ENCODE results near the gene AP3S2. TPM values are rescaled to one million over a fixed set of nuclear protein-coding genes. Genes with fewer than 3 reads are reported as not detected.

The AP3S2 gene
- total and polyA plus RNA-seq, 2 of the 13 experiments (the other 11 are each of a cell fraction or from before 2014, with no cell fraction given): 17.6 to 44.4 TPM

DNA sequence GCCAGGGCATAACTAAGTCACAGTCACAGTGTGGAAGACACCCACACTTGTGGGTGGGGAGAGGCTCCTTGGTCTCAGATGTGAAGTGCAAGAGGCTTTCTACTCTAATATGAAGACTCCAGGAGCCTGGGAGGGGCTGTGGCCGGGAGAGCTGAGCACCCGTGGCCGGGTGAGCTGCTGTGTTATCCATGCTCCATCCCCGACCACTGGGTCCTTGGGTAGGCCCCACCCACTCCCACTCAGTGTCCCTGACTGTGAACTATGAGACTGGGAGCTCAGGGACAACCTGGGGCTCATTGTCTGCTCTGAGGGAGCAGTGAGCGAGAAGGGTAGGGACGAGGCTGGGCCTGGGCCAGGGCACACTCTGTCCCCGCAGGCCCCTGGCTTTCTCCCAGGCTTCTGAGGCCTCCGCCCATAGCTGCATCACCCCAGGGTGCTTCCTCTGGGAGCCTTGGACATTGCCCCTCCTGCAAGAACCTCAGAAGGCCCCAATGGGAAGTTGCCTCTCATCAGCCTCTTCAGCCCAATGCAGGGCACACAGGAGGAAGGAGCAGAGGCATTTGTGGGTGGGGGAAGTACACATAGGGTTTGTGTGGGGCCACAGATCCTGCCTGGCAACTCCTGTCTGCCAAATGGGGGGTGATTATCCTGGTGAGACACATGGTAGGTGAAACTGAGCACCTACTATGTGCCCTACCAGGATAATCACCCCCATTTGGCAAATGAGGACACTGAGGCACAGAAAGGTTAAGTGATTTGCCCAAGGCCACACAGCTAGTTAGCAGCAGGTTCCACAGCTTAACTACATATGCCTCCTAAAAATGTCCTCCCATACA lies 81.6 kb downstream of the AP3S2 start (continued):
- TF ChIP-seq, protein P1, sequence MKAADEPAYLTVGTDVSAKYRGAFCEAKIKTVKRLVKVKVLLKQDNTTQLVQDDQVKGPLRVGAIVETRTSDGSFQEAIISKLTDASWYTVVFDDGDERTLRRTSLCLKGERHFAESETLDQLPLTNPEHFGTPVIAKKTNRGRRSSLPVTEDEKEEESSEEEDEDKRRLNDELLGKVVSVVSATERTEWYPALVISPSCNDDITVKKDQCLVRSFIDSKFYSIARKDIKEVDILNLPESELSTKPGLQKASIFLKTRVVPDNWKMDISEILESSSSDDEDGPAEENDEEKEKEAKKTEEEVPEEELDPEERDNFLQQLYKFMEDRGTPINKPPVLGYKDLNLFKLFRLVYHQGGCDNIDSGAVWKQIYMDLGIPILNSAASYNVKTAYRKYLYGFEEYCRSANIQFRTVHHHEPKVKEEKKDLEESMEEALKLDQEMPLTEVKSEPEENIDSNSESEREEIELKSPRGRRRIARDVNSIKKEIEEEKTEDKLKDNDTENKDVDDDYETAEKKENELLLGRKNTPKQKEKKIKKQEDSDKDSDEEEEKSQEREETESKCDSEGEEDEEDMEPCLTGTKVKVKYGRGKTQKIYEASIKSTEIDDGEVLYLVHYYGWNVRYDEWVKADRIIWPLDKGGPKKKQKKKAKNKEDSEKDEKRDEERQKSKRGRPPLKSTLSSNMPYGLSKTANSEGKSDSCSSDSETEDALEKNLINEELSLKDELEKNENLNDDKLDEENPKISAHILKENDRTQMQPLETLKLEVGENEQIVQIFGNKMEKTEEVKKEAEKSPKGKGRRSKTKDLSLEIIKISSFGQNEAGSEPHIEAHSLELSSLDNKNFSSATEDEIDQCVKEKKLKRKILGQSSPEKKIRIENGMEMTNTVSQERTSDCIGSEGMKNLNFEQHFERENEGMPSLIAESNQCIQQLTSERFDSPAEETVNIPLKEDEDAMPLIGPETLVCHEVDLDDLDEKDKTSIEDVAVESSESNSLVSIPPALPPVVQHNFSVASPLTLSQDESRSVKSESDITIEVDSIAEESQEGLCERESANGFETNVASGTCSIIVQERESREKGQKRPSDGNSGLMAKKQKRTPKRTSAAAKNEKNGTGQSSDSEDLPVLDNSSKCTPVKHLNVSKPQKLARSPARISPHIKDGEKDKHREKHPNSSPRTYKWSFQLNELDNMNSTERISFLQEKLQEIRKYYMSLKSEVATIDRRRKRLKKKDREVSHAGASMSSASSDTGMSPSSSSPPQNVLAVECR (CRISPR knock-in tag; IDR thresholded peaks at IDR 0.05; ENCODE audit: borderline replicate concordance): no peak; the same call in 1 of the 2 replicates
- TF ChIP-seq NONO (IDR thresholded peaks at IDR 0.05) (no peak), NONO (CRISPR knock-in tag; conservative IDR thresholded peaks at IDR 0.05) (peak; percentile 66; the same call in 1 of the 2 replicates), ZNF557 (CRISPR knock-in tag; IDR thresholded peaks at IDR 0.05) (no peak), HOXA3 (CRISPR knock-in tag; IDR thresholded peaks at IDR 0.05) (peak; percentile 42; the same call in 1 of the 2 replicates), HDAC2 (CRISPR knock-in tag; IDR thresholded peaks at IDR 0.05) (peak; percentile 57; the same call in 1 of the 2 replicates), U2AF2 (IDR thresholded peaks at IDR 0.05; ENCODE audit: low read depth, low read length) (no peak), MAFG (CRISPR knock-in tag; IDR thresholded peaks at IDR 0.05) (no peak), POLR2G (IDR thresholded peaks at IDR 0.05; ENCODE audit: low read depth, low read length) (peak; percentile 54), NRL (CRISPR knock-in tag; IDR thresholded peaks at IDR 0.05; ENCODE audit: borderline replicate concordance) (peak; percentile 70; the same call in 1 of the 2 replicates), TBX3 (IDR thresholded peaks at IDR 0.05; ENCODE audit: borderline replicate concordance) (no peak), RBM39 (IDR thresholded peaks at IDR 0.05; ENCODE audit: low read depth, low read length, poor library complexity, severe bottlenecking) (no peak), ZNF83 (CRISPR knock-in tag; IDR thresholded peaks at IDR 0.05; ENCODE audit: borderline replicate concordance) (0 out of 2 replicates have a peak, but pooled peaks have one; percentile 64), SP1 (IDR thresholded peaks at IDR 0.05) (no peak), SP1 (CRISPR knock-in tag; IDR thresholded peaks at IDR 0.05) (no peak), ZNF562 (CRISPR knock-in tag; IDR thresholded peaks at IDR 0.05; ENCODE audit: borderline replicate concordance) (no peak), GATAD1 (CRISPR knock-in tag; IDR thresholded peaks at IDR 0.05) (no peak), MTA1 (CRISPR knock-in tag; IDR thresholded peaks at IDR 0.05; ENCODE audit: borderline replicate concordance) (no peak; the same call in 1 of the 2 replicates), U2AF1 (optimal IDR thresholded peaks at IDR 0.05; ENCODE audit: low read depth, low read length) (no peak), ZFAT (CRISPR knock-in tag; conservative IDR thresholded peaks at IDR 0.05) (no peak), HNF4A (CRISPR knock-in tag; IDR thresholded peaks at IDR 0.05) (peak; percentile 84), YEATS2 (CRISPR knock-in tag; IDR thresholded peaks at IDR 0.05; ENCODE audit: borderline replicate concordance) (peak; percentile 49; the same call in 1 of the 2 replicates), SIX1 (CRISPR knock-in tag; IDR thresholded peaks at IDR 0.05; ENCODE audit: borderline replicate concordance) (no peak), SAP130 (CRISPR knock-in tag; IDR thresholded peaks at IDR 0.05; ENCODE audit: low read depth) (peak; percentile 17; the same call in 1 of the 2 replicates), SCMH1 (CRISPR knock-in tag; IDR thresholded peaks at IDR 0.05; ENCODE audit: borderline replicate concordance) (no peak), ZNF660 (CRISPR knock-in tag; IDR thresholded peaks at IDR 0.05; ENCODE audit: borderline replicate concordance, low read depth) (no peak)
- TF ChIP-seq, protein P2, sequence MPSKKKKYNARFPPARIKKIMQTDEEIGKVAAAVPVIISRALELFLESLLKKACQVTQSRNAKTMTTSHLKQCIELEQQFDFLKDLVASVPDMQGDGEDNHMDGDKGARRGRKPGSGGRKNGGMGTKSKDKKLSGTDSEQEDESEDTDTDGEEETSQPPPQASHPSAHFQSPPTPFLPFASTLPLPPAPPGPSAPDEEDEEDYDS (CRISPR knock-in tag; IDR thresholded peaks at IDR 0.05): peak; percentile 26; the same call in 1 of the 2 replicates

All from HepG2 (cell line).